SK-N-SH (cell line): Measurements from ENCODE around the gene LAMA4. TPM values are rescaled to one million over a fixed set of nuclear protein-coding genes. Genes with fewer than 3 reads are reported as not detected.

Experiments
- CTCF ChIA-PET: fragments of 300-600, 350-600 bp; formaldehyde crosslinking; extraction: SDS; loops from one replicate; lab custom pipeline; 2021; lab: Yijun Ruan, JAX
- POLR2A ChIA-PET: fragments of 350-600 bp; sonication (Branson Sonifier 250); formaldehyde crosslinking; extraction: SDS; loops from one replicate; lab custom pipeline; 2020; ENCODE audit warnings: antibody characterized with exemption, inconsistent platforms; lab: Yijun Ruan, JAX
- DNase-seq: peaks from one replicate; pipeline ENCODE4 v3.0.0; 2012
- H2AFZ ChIP-seq: fragments of 200-600 bp; sonication (generic); 2 replicates; pipeline ENCODE4 v1.8.1; 2016; ENCODE audit warnings: antibody characterized with exemption, mild to moderate bottlenecking, low read depth
- H3F3A ChIP-seq: fragments of 200-600 bp; sonication (generic); replicated peaks from 2 replicates; pipeline ENCODE3; 2016; ENCODE audit warnings: antibody characterized with exemption, mild to moderate bottlenecking; ENCODE audit not compliant: insufficient read depth
- H3K27ac ChIP-seq, 2 experiments: fragments of 200-500 bp in 1 of 2; fragments of 200-600 bp in 1 of 2; sonication (Bioruptor generic) in 1 of 2; sonication (generic), shearing (Covaris generic) in 1 of 2; 2 replicates each; pipeline versions ENCODE4 v1.5.1 to v1.6.1; 2014 to 2016; ENCODE audit warnings: low read depth in 2 of 2, inconsistent platforms in 1 of 2, low read length in 1 of 2, mild to moderate bottlenecking in 1 of 2, mixed read lengths in 1 of 2
- H3K27me3 ChIP-seq: fragments of 200-600 bp; sonication (generic), shearing (Covaris generic); 2 replicates; pipeline ENCODE4 v1.6.1; 2016; ENCODE audit warnings: mixed run types; ENCODE audit not compliant: insufficient read depth
- H3K36me3 ChIP-seq, 2 experiments: fragments of 200-500 bp in 1 of 2; fragments of 200-600 bp in 1 of 2; sonication (Bioruptor generic) in 1 of 2; sonication (generic) in 1 of 2; replicated peaks in 1 of 2; 2 replicates each; pipeline versions ENCODE3 to v1.5.1; 2014 to 2016; ENCODE audit warnings: low read length in 1 of 2, mild to moderate bottlenecking in 1 of 2; ENCODE audit not compliant: insufficient read depth in 2 of 2, control insufficient read depth in 1 of 2
- H3K4me1 ChIP-seq, 2 experiments: fragments of 200-500 bp in 1 of 2; fragments of 200-600 bp in 1 of 2; sonication (Bioruptor generic) in 1 of 2; sonication (generic), shearing (Covaris generic) in 1 of 2; 2 replicates each; pipeline versions ENCODE4 v1.5.1 to v1.6.1; 2014 to 2016; ENCODE audit warnings: low read depth in 1 of 2, low read length in 1 of 2, mixed run types in 1 of 2; ENCODE audit not compliant: insufficient read depth in 2 of 2, control insufficient read depth in 1 of 2
- H3K4me2 ChIP-seq: fragments of 200-600 bp; sonication (generic), shearing (Covaris generic); 2 replicates; pipeline ENCODE4 v1.6.1; 2017; ENCODE audit warnings: mixed run types
- H3K4me3 ChIP-seq, 2 experiments: fragments of 200-500 bp in 1 of 2; fragments of 200-600 bp in 1 of 2; sonication (Bioruptor generic) in 1 of 2; sonication (generic), shearing (Covaris generic) in 1 of 2; 2 replicates each; pipeline versions ENCODE4 v1.5.1 to v1.8.1; 2014 to 2016; ENCODE audit warnings: low read depth in 2 of 2, inconsistent platforms in 1 of 2, low read length in 1 of 2, mild to moderate bottlenecking in 1 of 2, mixed read lengths in 1 of 2, moderate library complexity in 1 of 2
- H3K79me2 ChIP-seq: fragments of 200-600 bp; sonication (generic); 2 replicates; pipeline ENCODE4 v1.8.1; 2017; ENCODE audit warnings: mild to moderate bottlenecking; ENCODE audit not compliant: insufficient read depth
- H3K9ac ChIP-seq: fragments of 200-600 bp; sonication (generic); 2 replicates; pipeline ENCODE4 v1.6.1; 2017; ENCODE audit warnings: mixed run types
- H3K9me2 ChIP-seq: fragments of 200-600 bp; sonication (generic); 2 replicates; pipeline ENCODE4 v1.6.1; 2017; ENCODE audit warnings: mixed run types
- H3K9me3 ChIP-seq: fragments of 200-600 bp; sonication (generic); 2 replicates; pipeline ENCODE4 v1.6.1; 2017; ENCODE audit warnings: mixed run types, mild to moderate bottlenecking, moderate library complexity
- H4K20me1 ChIP-seq: fragments of 200-600 bp; sonication (generic); 2 replicates; pipeline ENCODE4 v1.6.1; 2017; ENCODE audit warnings: mild to moderate bottlenecking, mixed run types; ENCODE audit not compliant: insufficient read depth
- ELF1 ChIP-seq: IDR thresholded peaks from 2 replicates; pipeline ENCODE4 v1.4.0; 2012
- EP300 ChIP-seq, 2 experiments: IDR thresholded peaks; 2 replicates each; pipeline versions ENCODE4 v1.4.0 to v1.6.1; 2012; ENCODE audit warnings: borderline replicate concordance in 1 of 2, low read depth in 1 of 2, low read length in 1 of 2
- FOSL2 ChIP-seq: IDR thresholded peaks from 2 replicates; pipeline ENCODE4 v1.4.0; 2012; ENCODE audit warnings: low read depth, mild to moderate bottlenecking, moderate library complexity, borderline replicate concordance
- GABPA ChIP-seq: IDR thresholded peaks from 2 replicates; pipeline ENCODE4 v1.4.0; 2012; ENCODE audit warnings: low read depth, mild to moderate bottlenecking
- IRF3 ChIP-seq: fragments of 150-350 bp; IDR thresholded peaks from 2 replicates; pipeline ENCODE4 v1.6.1; 2016; ENCODE audit warnings: mild to moderate bottlenecking, low read depth, low read length
- MEF2A ChIP-seq: IDR thresholded peaks from 2 replicates; pipeline ENCODE4 v1.4.0; 2012; ENCODE audit warnings: low read depth, borderline replicate concordance
- MXI1 ChIP-seq: IDR thresholded peaks from 2 replicates; pipeline ENCODE4 v1.6.1; 2012; ENCODE audit warnings: mild to moderate bottlenecking, low read depth, low read length, improper control_type of control experiment
- NFIC ChIP-seq: IDR thresholded peaks from 2 replicates; pipeline ENCODE4 v1.4.0; 2012; ENCODE audit warnings: borderline replicate concordance
- NRF1 ChIP-seq: IDR thresholded peaks from 2 replicates; pipeline ENCODE4 v1.6.1; 2012; ENCODE audit warnings: low read depth, mild to moderate bottlenecking, low read length
- POLR2AphosphoS5 ChIP-seq: IDR thresholded peaks from 2 replicates; pipeline ENCODE4 v1.6.1; 2012; ENCODE audit warnings: low read depth, low read length
- SIN3A ChIP-seq: IDR thresholded peaks from 2 replicates; pipeline ENCODE4 v1.6.1; 2012; ENCODE audit warnings: low read depth, mild to moderate bottlenecking, low read length, moderate library complexity, borderline replicate concordance
- TAF1 ChIP-seq: IDR thresholded peaks from 2 replicates; pipeline ENCODE4 v1.6.1; 2012; ENCODE audit warnings: low read depth, mild to moderate bottlenecking, low read length, moderate library complexity, borderline replicate concordance
- TEAD4 ChIP-seq: IDR thresholded peaks from 2 replicates; pipeline ENCODE4 v1.4.0; 2012; ENCODE audit warnings: mild to moderate bottlenecking, borderline replicate concordance; ENCODE audit not compliant: insufficient read depth
- WGBS: methylation state at CpG from one replicate; pipeline ENCODE4 v1.1.6; 2017; ENCODE audit warnings: low lambda C conversion rate; 5-methylcytosine and 5-hydroxymethylcytosine counted together
- polyA plus RNA-seq, 3 experiments: library from polyadenylated mRNA; depleted of rRNA; stranded (reverse); fragments of >200 nt; gene quantifications; 2 replicates each; pipeline ENCODE4 v1.2.3, GENCODE V29; 2012
- TF ChIP-seq, protein P1 (sequence below): fragments of 200-600 bp; sonication (generic); IDR thresholded peaks from 2 replicates; pipeline ENCODE4 v1.6.1; 2017; ENCODE audit warnings: antibody characterized with exemption, mild to moderate bottlenecking, moderate library complexity
- TF ChIP-seq, protein P2 (sequence below): IDR thresholded peaks from 2 replicates; pipeline ENCODE4 v1.4.0; 2012; ENCODE audit warnings: low read depth
- TF ChIP-seq, protein P3 (sequence below): IDR thresholded peaks from 2 replicates; pipeline ENCODE4; 2012

The LAMA4 gene
- polyA plus RNA-seq, 1 of the 3 experiments (the other 2 are of a cell fraction), result 9.4 TPM

DNA sequence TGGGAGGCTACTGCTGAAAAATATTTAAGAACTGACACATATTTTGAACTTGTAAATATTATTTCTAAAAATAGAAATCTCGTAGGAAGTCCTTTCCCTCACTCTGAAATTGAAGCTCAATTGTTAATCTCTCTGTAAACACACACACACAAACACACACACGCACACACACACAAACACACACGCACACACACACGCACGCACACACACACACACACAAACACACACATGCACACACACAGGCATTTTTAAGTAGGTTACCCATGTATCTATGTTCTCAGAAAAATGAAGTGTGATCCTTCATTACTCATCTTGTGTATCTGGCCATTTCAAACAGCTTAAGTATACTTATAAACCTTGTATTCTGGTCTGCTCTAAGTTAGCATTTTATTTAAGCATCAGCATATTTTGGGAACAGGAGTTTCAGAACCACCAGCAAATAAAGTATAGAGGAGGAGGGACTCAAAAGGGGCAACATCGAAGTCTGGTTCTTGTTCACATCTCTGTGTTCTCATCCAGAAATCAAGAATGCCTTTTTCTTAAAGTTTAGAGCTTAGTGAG is 188.9 kb downstream of the LAMA4 start (continued):
- TF ChIP-seq FOSL2 (no peak), GABPA (no peak)
- TF ChIP-seq, protein P1, sequence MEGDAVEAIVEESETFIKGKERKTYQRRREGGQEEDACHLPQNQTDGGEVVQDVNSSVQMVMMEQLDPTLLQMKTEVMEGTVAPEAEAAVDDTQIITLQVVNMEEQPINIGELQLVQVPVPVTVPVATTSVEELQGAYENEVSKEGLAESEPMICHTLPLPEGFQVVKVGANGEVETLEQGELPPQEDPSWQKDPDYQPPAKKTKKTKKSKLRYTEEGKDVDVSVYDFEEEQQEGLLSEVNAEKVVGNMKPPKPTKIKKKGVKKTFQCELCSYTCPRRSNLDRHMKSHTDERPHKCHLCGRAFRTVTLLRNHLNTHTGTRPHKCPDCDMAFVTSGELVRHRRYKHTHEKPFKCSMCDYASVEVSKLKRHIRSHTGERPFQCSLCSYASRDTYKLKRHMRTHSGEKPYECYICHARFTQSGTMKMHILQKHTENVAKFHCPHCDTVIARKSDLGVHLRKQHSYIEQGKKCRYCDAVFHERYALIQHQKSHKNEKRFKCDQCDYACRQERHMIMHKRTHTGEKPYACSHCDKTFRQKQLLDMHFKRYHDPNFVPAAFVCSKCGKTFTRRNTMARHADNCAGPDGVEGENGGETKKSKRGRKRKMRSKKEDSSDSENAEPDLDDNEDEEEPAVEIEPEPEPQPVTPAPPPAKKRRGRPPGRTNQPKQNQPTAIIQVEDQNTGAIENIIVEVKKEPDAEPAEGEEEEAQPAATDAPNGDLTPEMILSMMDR, result no peak
- TF ChIP-seq, protein P2, sequence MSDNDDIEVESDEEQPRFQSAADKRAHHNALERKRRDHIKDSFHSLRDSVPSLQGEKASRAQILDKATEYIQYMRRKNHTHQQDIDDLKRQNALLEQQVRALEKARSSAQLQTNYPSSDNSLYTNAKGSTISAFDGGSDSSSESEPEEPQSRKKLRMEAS, result no peak
- TF ChIP-seq, all 33 proteins: peak for 0

DNA sequence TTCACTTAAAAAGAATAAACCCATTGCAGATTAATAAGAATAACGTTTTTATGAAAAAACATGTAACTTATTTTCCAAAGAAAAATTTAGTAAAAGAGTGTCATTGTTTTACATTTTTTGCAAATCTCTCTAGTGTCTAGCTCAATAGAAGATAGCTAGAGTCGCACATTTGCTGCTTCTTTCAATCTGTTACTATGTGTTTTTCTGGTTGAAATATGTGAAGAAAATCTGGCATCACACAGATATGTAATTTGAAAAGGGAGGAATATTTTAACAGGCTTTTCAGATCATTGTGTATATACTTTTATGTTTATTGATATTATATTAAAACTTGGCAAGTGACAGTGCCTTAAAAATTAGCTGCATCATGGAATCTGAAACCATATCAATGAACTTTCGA is 191.4 kb downstream of the LAMA4 start:
- Histone ChIP-seq H3K9me2 (no peaks in the 10 kb centered on the region), H3K9me3 (no peaks in the 10 kb centered on the region), H3K36me3 (no peaks in the 10 kb centered on the region), H3K27me3 (no peaks in the 10 kb centered on the region), H3K79me2 (no peaks in the 10 kb centered on the region), H3K27ac (no peak overlapping the region), H3K4me2 (no peak overlapping the region), H3K9ac (no peak overlapping the region), H4K20me1 (no peaks in the 10 kb centered on the region), H3F3A (no peaks in the 10 kb centered on the region), H3K4me3 (no peak overlapping the region), H2AFZ (no peak overlapping the region), H3K4me1 (no peaks in the 10 kb centered on the region)
- no peak for DNase-seq
- ChIA-PET POLR2A (no interaction called here), CTCF (interaction anchor here (2.5 kb wide), 1 partner anchor 19 kb away, joined by 8 read pairs; no protein-coding TSS in a partner anchor)
- no peak for TF ChIP-seq NRF1
- TF ChIP-seq POLR2AphosphoS5, result no peak
- TF ChIP-seq MXI1, result no peak
- no peak for TF ChIP-seq FOSL2
- no peak for TF ChIP-seq SIN3A
- 69% methylated on average over 3 of the region's 3 CpGs for WGBS

DNA sequence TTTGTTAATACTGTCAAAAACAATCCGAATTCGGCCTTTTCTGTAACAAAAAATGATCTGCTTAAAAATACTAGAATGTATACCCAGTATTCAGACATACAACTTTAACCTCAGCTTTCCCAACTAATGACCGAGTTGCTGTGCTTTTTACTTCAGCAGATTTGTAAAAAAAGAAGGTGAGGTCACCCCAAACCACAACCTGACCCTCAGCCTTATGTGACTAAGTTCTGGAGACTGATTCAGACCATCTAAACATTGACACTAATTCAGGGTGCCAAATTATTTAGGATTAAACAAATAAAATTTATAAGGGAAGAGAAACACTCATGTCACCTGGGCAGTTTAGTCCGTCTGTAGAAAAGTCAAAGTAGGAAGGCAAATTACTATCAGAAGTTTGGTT is 192.8 kb downstream of the LAMA4 start:
- no peak for DNase-seq

More for the DNA sequence above, 192.8 kb downstream of the LAMA4 start:
- Histone ChIP-seq H3K4me2 (no peak overlapping the region), H3F3A (no peaks in the 10 kb centered on the region), H4K20me1 (no peaks in the 10 kb centered on the region), H3K9ac (no peak overlapping the region), H3K9me2 (no peaks in the 10 kb centered on the region), H3K36me3 (no peaks in the 10 kb centered on the region), H3K9me3 (no peaks in the 10 kb centered on the region), H3K27ac (no peak overlapping the region), H3K4me1 (no peaks in the 10 kb centered on the region), H3K27me3 (no peaks in the 10 kb centered on the region), H3K4me3 (no peak overlapping the region), H3K79me2 (no peaks in the 10 kb centered on the region), H2AFZ (no peak overlapping the region)
- ChIA-PET CTCF (interaction anchor here (1.0 to 1.8 kb wide), 4 partner anchors 12 to 103 kb away, joined by 3 to 8 read pairs (median 4); no protein-coding TSS in a partner anchor), POLR2A (no interaction called here)
- no peak for TF ChIP-seq ELF1
- no peak for TF ChIP-seq MXI1
- no peak for TF ChIP-seq IRF3
- no peak for TF ChIP-seq EP300 (IDR thresholded peaks at IDR 0.05; ENCODE audit: borderline replicate concordance in 1 of 2, low read depth in 1 of 2, low read length in 1 of 2)
- TF ChIP-seq, protein P3, sequence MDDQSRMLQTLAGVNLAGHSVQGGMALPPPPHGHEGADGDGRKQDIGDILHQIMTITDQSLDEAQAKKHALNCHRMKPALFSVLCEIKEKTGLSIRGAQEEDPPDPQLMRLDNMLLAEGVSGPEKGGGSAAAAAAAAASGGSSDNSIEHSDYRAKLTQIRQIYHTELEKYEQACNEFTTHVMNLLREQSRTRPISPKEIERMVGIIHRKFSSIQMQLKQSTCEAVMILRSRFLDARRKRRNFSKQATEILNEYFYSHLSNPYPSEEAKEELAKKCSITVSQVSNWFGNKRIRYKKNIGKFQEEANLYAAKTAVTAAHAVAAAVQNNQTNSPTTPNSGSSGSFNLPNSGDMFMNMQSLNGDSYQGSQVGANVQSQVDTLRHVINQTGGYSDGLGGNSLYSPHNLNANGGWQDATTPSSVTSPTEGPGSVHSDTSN, result no peak
- TF ChIP-seq TEAD4, result no peak
- TF ChIP-seq NFIC, result no peak
- no peak for TF ChIP-seq TAF1
- no peak for TF ChIP-seq NRF1
- no peak for TF ChIP-seq MEF2A
- 70% methylated on average over 4 of the region's 4 CpGs for WGBS
